ENCODE data around the gene ZC3H12D. TPM values are rescaled to one million over a fixed set of nuclear protein-coding genes. Genes with fewer than 3 reads are reported as not detected.

Gene ZC3H12D
- total and polyA plus RNA-seq, 2 donors (not counting 1 experiment from before 2014, with no cell fraction given) = 63.1 to 190 TPM

DNA sequence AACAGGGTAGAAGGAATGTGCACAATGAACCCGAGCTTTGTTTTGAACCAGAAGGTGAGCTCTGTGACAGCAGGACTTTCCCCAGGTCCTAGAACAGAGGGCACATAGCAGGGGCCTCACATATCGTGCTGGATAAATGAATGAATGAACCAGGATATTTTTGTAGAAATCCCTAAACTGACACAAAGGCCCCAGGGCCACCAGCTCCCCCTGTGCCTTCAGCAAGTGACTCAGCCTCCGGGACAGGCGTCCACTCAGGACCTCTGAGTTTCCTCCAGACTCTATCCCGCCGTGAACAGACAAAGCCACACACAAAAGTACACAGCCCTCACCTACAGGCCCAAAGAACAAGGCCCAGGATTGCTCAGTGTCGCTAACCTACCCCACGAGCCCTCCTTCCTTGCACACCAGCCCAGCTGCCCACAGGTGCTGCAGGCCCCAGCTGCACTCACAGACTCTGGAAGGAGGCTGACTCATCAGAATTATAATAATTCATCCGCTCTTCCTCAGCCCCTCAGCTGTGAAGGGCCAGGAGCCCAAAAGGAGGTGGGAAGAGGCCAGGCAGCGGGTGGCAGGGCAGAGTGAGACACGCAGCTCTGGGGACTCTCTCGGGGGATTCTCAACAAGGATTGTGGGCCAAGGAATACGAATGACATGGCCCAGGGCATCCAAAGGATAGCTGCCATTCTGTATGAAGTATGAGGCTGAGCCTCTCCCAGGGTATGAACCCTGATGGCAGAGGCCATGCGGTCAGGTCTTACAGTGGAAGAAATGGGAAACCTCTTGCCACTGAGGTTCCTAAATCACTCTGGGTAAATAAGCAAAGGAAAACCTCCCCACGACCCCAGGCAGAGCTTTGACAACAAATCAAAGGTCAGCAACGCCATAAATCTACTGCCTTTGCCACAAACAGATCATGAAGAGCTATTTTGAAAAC is 43.8 kb downstream of the ZC3H12D start:
- no peak for ATAC-seq (ENCODE audit: low read depth)
- peaks cover 0 to 5% (median 0%) of the 10 kb centered on the region in 3 donors for H3K9me3 ChIP-seq (ENCODE audit: control extremely low read depth in 1 of 3, control insufficient read depth in 2 of 3, insufficient read depth in 1 of 3, low read length in 2 of 3)

More for the DNA sequence above, 43.8 kb downstream of the ZC3H12D start:
- Histone ChIP-seq H3K27ac (ENCODE audit: low read length in 2 of 2) (no peak overlapping the region), H3K27me3 (replicated peaks in 1 of 4; ENCODE audit: control extremely low read depth in 1 of 4, control insufficient read depth in 3 of 4, insufficient read depth in 4 of 4, low read length in 3 of 4) (no peaks in the 10 kb centered on the region), H4K20me1 (ENCODE audit: control insufficient read depth, insufficient read depth, low read length, poor library complexity, severe bottlenecking) (no peaks in the 10 kb centered on the region), H3K36me3 (replicated peaks in 1 of 2; ENCODE audit: control extremely low read depth in 1 of 2, control insufficient read depth in 1 of 2, extremely low read depth in 1 of 2, insufficient read depth in 2 of 2, low read length in 1 of 2) (no peaks in the 10 kb centered on the region), H3K9ac (ENCODE audit: low read length) (no peak overlapping the region), H3K4me1 (ENCODE audit: control insufficient read depth in 2 of 2, insufficient read depth in 2 of 2, low read length in 2 of 2) (peaks cover 4 to 6% of the 10 kb centered on the region in 2 donors), H3K4me3 (ENCODE audit: control extremely low read depth in 1 of 5, extremely low read depth in 1 of 5, insufficient read depth in 1 of 5, low read depth in 2 of 5, low read length in 4 of 5) (no peak overlapping the region), H3K79me2 (ENCODE audit: control insufficient read depth, insufficient read depth, low read length) (peaks cover 3% of the 10 kb centered on the region), H3K4me2 (replicated peaks; ENCODE audit: low read depth, low read length, poor library complexity, severe bottlenecking) (no peak overlapping the region), H2AFZ (ENCODE audit: insufficient read depth, low read depth, low read length, poor library complexity, severe bottlenecking) (no peak overlapping the region)
- Mint-ChIP-seq H3K27ac (peak overlapping the region; percentile 27), H3K4me1 (peaks cover 32% of the 10 kb centered on the region), H3K4me3 (no peak overlapping the region), H3K27me3 (no peaks in the 10 kb centered on the region), H3K9me3 (ENCODE audit: insufficient read depth) (no peaks in the 10 kb centered on the region)
- intact Hi-C loops (cut with micrococcal nuclease) = no loop called here
- no peak for DNase-seq
- no peak for TF ChIP-seq EZH2 (IDR thresholded peaks at IDR 0.05; ENCODE audit: borderline replicate concordance, insufficient read depth, low read depth, low read length, poor library complexity, severe bottlenecking)
- TF ChIP-seq, protein P1, sequence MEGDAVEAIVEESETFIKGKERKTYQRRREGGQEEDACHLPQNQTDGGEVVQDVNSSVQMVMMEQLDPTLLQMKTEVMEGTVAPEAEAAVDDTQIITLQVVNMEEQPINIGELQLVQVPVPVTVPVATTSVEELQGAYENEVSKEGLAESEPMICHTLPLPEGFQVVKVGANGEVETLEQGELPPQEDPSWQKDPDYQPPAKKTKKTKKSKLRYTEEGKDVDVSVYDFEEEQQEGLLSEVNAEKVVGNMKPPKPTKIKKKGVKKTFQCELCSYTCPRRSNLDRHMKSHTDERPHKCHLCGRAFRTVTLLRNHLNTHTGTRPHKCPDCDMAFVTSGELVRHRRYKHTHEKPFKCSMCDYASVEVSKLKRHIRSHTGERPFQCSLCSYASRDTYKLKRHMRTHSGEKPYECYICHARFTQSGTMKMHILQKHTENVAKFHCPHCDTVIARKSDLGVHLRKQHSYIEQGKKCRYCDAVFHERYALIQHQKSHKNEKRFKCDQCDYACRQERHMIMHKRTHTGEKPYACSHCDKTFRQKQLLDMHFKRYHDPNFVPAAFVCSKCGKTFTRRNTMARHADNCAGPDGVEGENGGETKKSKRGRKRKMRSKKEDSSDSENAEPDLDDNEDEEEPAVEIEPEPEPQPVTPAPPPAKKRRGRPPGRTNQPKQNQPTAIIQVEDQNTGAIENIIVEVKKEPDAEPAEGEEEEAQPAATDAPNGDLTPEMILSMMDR (IDR thresholded peaks at IDR 0.05) = no peak
- CTCF ChIA-PET = interaction anchor here (0.7 to 2.5 kb wide), 4 partner anchors 9 to 415 kb away, joined by 3 to 16 read pairs (median 7); no protein-coding TSS in a partner anchor
- POLR2A ChIA-PET = interaction anchor here (0.6 kb wide), 2 partner anchors 32 to 169 kb away, joined by 3 read pairs; no protein-coding TSS in a partner anchor
- 86% methylated on average over 12 of the region's 16 CpGs for WGBS (ENCODE audit: insufficient coverage)

Data from B cell (primary cell).